Coronary artery (tissue), 2 donors: ENCODE data around the gene CCR2.

Experiments used
- DNase-seq: peaks from one replicate; pipeline ENCODE4 v3.0.0-alpha.2; 2017; ENCODE audit warnings: low spot score
- H3K27ac ChIP-seq, 2 donors: fragments of 200-600 bp; sonication (generic); one replicate each; pipeline ENCODE4 v1.5.1; 2016 to 2019
- H3K4me3 ChIP-seq: fragments of 200-600 bp; sonication (generic); 2 replicates; pipeline ENCODE4 v1.5.1; 2016; ENCODE audit warnings: mild to moderate bottlenecking, moderate library complexity
- CTCF ChIP-seq: fragments of 200-600 bp; sonication (generic); IDR thresholded peaks from one replicate; pipeline ENCODE4 v1.5.1; 2019; ENCODE audit warnings: antibody characterized with exemption

CCR2 gene

GRCh38 chr3:46354478-46354877 lies 567 bp downstream of the CCR2 start:
- DNase-seq, result no peak

DNA sequence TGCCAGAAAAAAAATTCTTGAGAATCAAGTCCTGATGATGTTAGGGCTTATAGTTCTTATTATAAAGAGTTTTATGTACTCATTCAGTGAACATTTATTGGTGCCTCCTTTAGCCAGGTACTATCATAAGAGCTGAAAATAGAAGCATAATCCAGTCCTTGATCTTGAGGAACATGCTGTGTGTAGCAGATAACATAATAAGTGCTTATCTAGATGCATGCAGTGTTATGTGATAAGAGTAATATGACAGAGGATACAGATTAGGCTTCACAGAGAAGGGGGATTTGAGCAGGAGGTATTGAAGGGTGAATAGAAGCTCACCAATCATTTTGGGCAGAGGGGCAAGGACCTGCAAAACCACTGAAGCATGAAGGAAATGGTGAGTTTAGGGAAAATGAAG lies 1.1 kb downstream of the CCR2 start:
- Histone ChIP-seq H3K4me3 (no peak overlapping the region), H3K27ac (no peak overlapping the region)
- DNase-seq, result no peak
- TF ChIP-seq CTCF, result no peak

More at GRCh38 chr3:46354478-46354877, 567 bp downstream of the CCR2 start:
- Histone ChIP-seq H3K27ac (no peak overlapping the region), H3K4me3 (no peak overlapping the region)
- no peak for TF ChIP-seq CTCF

DNA sequence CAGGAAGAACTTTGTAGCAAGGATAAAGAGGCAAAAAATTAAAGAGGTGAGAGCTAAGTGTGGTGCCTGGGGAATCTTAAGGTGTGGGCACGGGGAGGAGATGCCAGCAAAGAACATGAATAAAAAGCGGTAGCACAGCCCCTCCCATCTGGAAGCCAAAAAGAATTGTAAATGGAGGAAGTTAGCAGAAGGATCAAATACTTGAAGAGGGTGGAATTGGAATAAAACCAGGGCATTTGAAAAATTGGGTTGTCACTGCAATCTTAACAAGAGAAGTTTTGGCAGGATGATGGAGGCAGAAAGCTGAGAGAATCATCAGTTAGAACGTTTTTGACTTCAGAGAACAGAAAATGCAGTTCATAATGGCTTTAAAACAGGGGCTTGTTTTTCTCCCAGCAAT lies 2.4 kb downstream of the CCR2 start:
- TF ChIP-seq CTCF, result no peak

GRCh38 chr3:46356909-46357308 lies 3.0 kb downstream of the CCR2 start:
- Histone ChIP-seq H3K4me3 (no peak overlapping the region), H3K27ac (no peak overlapping the region)
- no peak for DNase-seq
- no peak for TF ChIP-seq CTCF

More for the DNA sequence above, 2.4 kb downstream of the CCR2 start:
- no peak for DNase-seq
- Histone ChIP-seq H3K4me3 (no peak overlapping the region), H3K27ac (no peak overlapping the region)

DNA sequence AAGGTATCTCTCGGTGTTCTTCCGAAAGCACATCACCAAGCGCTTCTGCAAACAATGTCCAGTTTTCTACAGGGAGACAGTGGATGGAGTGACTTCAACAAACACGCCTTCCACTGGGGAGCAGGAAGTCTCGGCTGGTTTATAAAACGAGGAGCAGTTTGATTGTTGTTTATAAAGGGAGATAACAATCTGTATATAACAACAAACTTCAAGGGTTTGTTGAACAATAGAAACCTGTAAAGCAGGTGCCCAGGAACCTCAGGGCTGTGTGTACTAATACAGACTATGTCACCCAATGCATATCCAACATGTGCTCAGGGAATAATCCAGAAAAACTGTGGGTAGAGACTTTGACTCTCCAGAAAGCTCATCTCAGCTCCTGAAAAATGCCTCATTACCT lies 4.6 kb downstream of the CCR2 start:
- Histone ChIP-seq H3K4me3 (no peak overlapping the region), H3K27ac (no peak overlapping the region)
- no peak for DNase-seq
- TF ChIP-seq CTCF, result no peak

GRCh38 chr3:46359733-46360493 lies 6.0 kb downstream of the CCR2 start:
- no peak for DNase-seq
- no peak for TF ChIP-seq CTCF
- Histone ChIP-seq H3K4me3 (no peak overlapping the region), H3K27ac (peak overlapping the region in 1 of 2 donors; percentile 47)

DNA sequence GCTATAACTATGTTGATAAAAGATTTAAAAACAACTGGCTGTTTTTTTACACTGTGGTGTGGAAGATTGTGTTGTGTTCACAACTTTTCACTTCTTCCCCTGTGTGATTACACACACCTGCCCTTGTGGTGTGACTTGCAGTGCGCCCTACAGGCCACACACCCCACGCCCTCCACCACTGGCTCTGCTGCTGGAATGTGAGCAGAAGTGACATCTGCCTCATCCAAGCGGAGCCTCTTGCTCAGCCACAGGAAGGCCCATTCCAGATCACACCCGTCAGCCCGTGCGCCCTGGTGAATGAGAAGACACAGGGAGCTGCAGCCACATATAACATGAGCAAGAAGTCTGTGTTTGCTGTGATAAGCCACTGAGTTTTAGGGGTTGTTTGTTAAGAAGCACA lies 7.0 kb downstream of the CCR2 start:
- Histone ChIP-seq H3K4me3 (no peak overlapping the region), H3K27ac (peak overlapping the region in 1 of 2 donors; percentile 47)
- no peak for TF ChIP-seq CTCF
- DNase-seq, result no peak
